Upper lobe of left lung (tissue), 6 donors: ENCODE results near the gene MYBBP1A. TPM values are rescaled to one million over a fixed set of nuclear protein-coding genes. Genes with fewer than 3 reads are reported as not detected.
A peak's percentile ranks its signal among the peaks of the same experiment; 100 is the strongest.

Source experiments
- ATAC-seq, 2 donors: fragments of 200-7000 bp; cut with Tn5 transposase; one replicate each; pipeline ENCODE4 v1.9.1; 2022; ENCODE audit warnings: mild to moderate bottlenecking in 2 of 2, moderate library complexity in 2 of 2; ENCODE audit not compliant: low FRiP score in 2 of 2
- DNase-seq, 2 donors: peaks; one replicate each; pipeline ENCODE4 v3.0.0-alpha.2; 2019 to 2020
- H3K27ac ChIP-seq, 4 donors: fragments of 200-600 bp; sonication (generic); one replicate each; pipeline ENCODE4 v1.5.1; 2016 to 2019
- H3K27me3 ChIP-seq, 4 donors: fragments of 200-600 bp; sonication (generic); one replicate each; pipeline ENCODE4 v1.5.1; 2017 to 2019
- H3K36me3 ChIP-seq, 4 donors: fragments of 200-600 bp; sonication (generic); one replicate each; pipeline ENCODE4 v1.5.1; 2016 to 2019
- H3K4me1 ChIP-seq, 4 donors: fragments of 200-600 bp; sonication (generic); one replicate each; pipeline ENCODE4 v1.5.1; 2018 to 2019
- H3K4me3 ChIP-seq, 4 donors: fragments of 200-600 bp; sonication (generic); one replicate each; pipeline ENCODE4 v1.5.1; 2017 to 2019; ENCODE audit warnings: mild to moderate bottlenecking in 2 of 4, moderate library complexity in 1 of 4
- H3K9me3 ChIP-seq, 4 donors: fragments of 200-600 bp; sonication (generic); one replicate each; pipeline ENCODE4 v1.5.1; 2018 to 2019
- CTCF ChIP-seq, 6 experiments: fragments of 450-650 bp in 4 of 6; fragments of 200-600 bp in 2 of 6; sonication (generic) in 2 of 6; IDR thresholded peaks; one replicate each; pipeline ENCODE4 v1.5.1; 2016 to 2019; ENCODE audit warnings: antibody characterized with exemption in 6 of 6
- EP300 ChIP-seq, 4 donors: sonication (generic); formaldehyde crosslinking; IDR thresholded peaks; one replicate each; pipeline ENCODE4 v1.5.1; 2017; ENCODE audit warnings: antibody characterized with exemption in 4 of 4, control low read depth in 2 of 4
- POLR2A ChIP-seq, 4 donors: fragments of 450-650 bp; IDR thresholded peaks; one replicate each; pipeline ENCODE4 v1.5.1; 2016 to 2017; ENCODE audit warnings: antibody characterized with exemption in 4 of 4, mild to moderate bottlenecking in 2 of 4
- POLR2AphosphoS5 ChIP-seq, 2 donors: sonication (generic); formaldehyde crosslinking; IDR thresholded peaks; one replicate each; pipeline ENCODE4 v1.5.1; 2017; ENCODE audit warnings: antibody characterized with exemption in 2 of 2
- WGBS, 2 donors: methylation state at CpG; one replicate each; pipeline ENCODE4 v1.1.5; 2017 to 2018; 5-methylcytosine and 5-hydroxymethylcytosine counted together
- total RNA-seq, 6 donors: library from RNA; depleted of rRNA in 4 of 6; stranded (reverse); fragments of >200 nt in 4 of 6; gene quantifications; one replicate each; pipeline versions ENCODE4 v1.1.0 to v1.2.1, GENCODE V29; 2016 to 2021
- donor health status: DM: no; HTN: no; CAD: no; lungs with moderate emphysema.
- donor health status: DM: no; HTN: yes; CAD: no; lungs with severe emphysema.

The MYBBP1A gene
- total RNA-seq, 6 donors from 2014 or later: 45.2 to 151 (median 57.3) TPM

GRCh38 chr17:4506892-4507291, 48.3 kb downstream of the MYBBP1A start:
- Histone ChIP-seq H3K36me3 (peaks cover 0 to 4% (median 0%) of the 10 kb centered on the region in 4 donors), H3K4me3 (no peak overlapping the region), H3K4me1 (peaks cover 90 to 98% (median 93%) of the 10 kb centered on the region in 4 donors), H3K9me3 (no peaks in the 10 kb centered on the region), H3K27me3 (no peaks in the 10 kb centered on the region), H3K27ac (peak overlapping the region in 3 of 4 donors; percentile 52 to 91 (median 83))
- ATAC-seq (no peak), DNase-seq (peak in 1 of 2 donors; percentile 69)
- WGBS, 2 donors: 80% methylated on average over 1 of the region's 8 CpGs; no CpG with 5 or more reads in 1 of the 2 donors
- TF ChIP-seq EP300 (IDR thresholded peaks at IDR 0.05) (no peak), POLR2AphosphoS5 (IDR thresholded peaks at IDR 0.05) (no peak), POLR2A (IDR thresholded peaks at IDR 0.05) (no peak), CTCF (IDR thresholded peaks at IDR 0.05) (no peak)

DNA sequence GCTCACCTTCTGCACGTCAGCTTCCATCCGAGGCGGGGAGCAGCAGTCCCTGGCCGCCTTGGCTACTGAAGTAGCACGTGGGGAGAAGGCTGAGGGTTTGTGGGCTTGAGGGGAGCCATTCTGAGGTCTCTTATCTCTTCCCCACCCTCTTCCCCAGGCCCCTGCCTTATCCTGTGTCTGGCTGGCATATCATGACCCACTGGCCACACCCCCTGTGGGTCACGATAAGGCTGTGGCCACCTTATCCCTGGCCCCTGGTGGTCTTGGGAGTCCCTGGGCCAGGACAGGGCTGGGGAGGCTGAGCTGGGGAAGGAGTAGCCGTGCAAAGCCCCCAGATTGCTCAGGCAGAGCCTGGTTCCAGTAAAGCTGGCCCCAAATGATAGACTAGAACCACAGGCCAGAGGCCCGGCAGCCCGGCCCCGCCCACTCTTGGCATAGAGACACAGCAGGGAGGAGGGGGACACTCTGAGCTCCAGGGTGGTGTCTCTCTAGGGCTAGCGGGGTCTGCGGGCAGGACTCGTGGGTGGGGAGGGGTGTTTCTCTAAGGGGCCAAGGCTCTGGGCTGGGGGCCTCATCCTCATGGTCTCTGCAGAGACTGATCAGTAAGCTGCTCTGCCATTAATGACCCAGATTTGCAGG, 48.9 kb downstream of the MYBBP1A start:
- WGBS, 2 donors: 43 to 57% methylated on average over 10 to 13 of the region's 13 CpGs
- ATAC-seq: no peak
- H3K4me3 ChIP-seq: no peak overlapping the region
- peak overlapping the region; percentile 52 to 91 (median 76) for H3K27ac ChIP-seq
- H3K4me1 ChIP-seq: peaks cover 88 to 98% (median 93%) of the 10 kb centered on the region in 4 donors
- no peaks in the 10 kb centered on the region for H3K27me3 ChIP-seq
- DNase-seq: peak in 1 of 2 donors; percentile 79
- no peaks in the 10 kb centered on the region for H3K9me3 ChIP-seq
- peaks cover 0 to 4% (median 0%) of the 10 kb centered on the region in 4 donors for H3K36me3 ChIP-seq
- TF ChIP-seq POLR2A (IDR thresholded peaks at IDR 0.05): no peak
- no peak for TF ChIP-seq EP300 (IDR thresholded peaks at IDR 0.05)
- TF ChIP-seq POLR2AphosphoS5 (IDR thresholded peaks at IDR 0.05): no peak
- TF ChIP-seq CTCF (IDR thresholded peaks at IDR 0.05): no peak

DNA sequence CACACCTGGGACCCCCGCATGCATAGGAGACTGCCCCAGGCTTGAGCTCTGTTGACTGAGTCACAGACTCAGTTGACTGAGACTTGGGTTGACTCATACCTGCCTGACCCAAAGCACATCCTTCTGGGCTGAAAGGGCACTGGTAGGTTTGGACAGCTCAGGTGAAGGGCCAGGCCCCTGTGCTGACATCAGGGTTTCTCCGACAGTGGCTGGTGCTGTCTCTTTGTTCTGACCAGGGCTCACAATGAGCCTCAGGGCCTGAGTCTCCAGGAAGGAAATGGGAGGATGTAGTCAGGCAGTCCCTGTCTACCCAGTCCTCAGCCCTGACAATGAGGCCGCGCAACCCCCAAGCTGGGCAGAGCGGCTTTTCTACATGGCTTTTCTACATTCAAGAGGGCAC, 50.0 kb downstream of the MYBBP1A start:
- no peak for TF ChIP-seq CTCF (IDR thresholded peaks at IDR 0.05)
- peak; percentile 46 for TF ChIP-seq POLR2AphosphoS5 (IDR thresholded peaks at IDR 0.05)
- peak in 1 of 4 donors; percentile 6 for TF ChIP-seq POLR2A (IDR thresholded peaks at IDR 0.05)
- TF ChIP-seq EP300 (IDR thresholded peaks at IDR 0.05): no peak
- Histone ChIP-seq H3K9me3 (no peaks in the 10 kb centered on the region), H3K4me1 (peaks cover 86 to 98% (median 93%) of the 10 kb centered on the region in 4 donors), H3K27me3 (no peaks in the 10 kb centered on the region), H3K4me3 (peak overlapping the region in 1 of 4 donors; percentile 12), H3K27ac (peak overlapping the region; percentile 52 to 91 (median 76)), H3K36me3 (peaks cover 0 to 4% (median 0%) of the 10 kb centered on the region in 4 donors)
- no peak for ATAC-seq
- DNase-seq: no peak
- 71 to 76% methylated on average over 5 of the region's 5 CpGs for WGBS, 2 donors

GRCh38 chr17:4504188-4504587, 51.0 kb downstream of the MYBBP1A start:
- ATAC-seq: no peak
- WGBS, 2 donors: 28 to 47% methylated on average over 2 to 4 of the region's 5 CpGs
- H3K36me3 ChIP-seq: peaks cover 0 to 4% (median 0%) of the 10 kb centered on the region in 4 donors
- no peak for DNase-seq
- TF ChIP-seq CTCF (IDR thresholded peaks at IDR 0.05) (no peak), POLR2A (IDR thresholded peaks at IDR 0.05) (no peak), EP300 (IDR thresholded peaks at IDR 0.05) (no peak), POLR2AphosphoS5 (IDR thresholded peaks at IDR 0.05) (no peak)
- no peaks in the 10 kb centered on the region for H3K9me3 ChIP-seq
- peak overlapping the region; percentile 9 to 91 (median 76) for H3K27ac ChIP-seq
- no peaks in the 10 kb centered on the region for H3K27me3 ChIP-seq
- peaks cover 78 to 98% (median 93%) of the 10 kb centered on the region in 4 donors for H3K4me1 ChIP-seq
- H3K4me3 ChIP-seq: no peak overlapping the region
